GM21717 (cell line): ENCODE measurements around the gene CARMIL1.

Experiments used
- ATAC-seq: cut with Tn5 transposase; IDR thresholded peaks from one replicate; pipeline ENCODE4 v1.9.1; 2021; ENCODE audit warnings: mild to moderate bottlenecking, moderate library complexity; ENCODE audit not compliant: unreplicated experiment

CARMIL1 gene

DNA sequence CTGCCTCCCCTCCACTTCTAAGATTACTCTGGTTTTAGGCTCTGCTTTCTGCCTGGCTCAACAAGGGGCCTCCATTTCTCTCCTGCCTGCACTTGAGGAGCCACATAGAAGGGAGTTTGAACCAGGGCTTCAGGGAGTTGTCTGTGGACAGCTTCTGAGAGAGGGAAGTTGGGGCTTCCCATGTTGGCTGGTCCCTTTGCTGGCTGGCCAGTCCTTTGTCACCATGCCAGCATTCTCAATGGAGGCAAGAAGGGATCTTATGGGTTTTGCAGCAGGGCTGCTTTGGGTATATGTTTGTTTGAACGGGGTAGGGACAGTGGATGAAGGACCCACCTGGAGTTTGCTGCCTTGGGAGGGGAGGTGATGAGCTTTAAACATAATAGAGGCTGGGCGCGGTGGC, 124.9 kb downstream of the CARMIL1 start:
- no peak for ATAC-seq

DNA sequence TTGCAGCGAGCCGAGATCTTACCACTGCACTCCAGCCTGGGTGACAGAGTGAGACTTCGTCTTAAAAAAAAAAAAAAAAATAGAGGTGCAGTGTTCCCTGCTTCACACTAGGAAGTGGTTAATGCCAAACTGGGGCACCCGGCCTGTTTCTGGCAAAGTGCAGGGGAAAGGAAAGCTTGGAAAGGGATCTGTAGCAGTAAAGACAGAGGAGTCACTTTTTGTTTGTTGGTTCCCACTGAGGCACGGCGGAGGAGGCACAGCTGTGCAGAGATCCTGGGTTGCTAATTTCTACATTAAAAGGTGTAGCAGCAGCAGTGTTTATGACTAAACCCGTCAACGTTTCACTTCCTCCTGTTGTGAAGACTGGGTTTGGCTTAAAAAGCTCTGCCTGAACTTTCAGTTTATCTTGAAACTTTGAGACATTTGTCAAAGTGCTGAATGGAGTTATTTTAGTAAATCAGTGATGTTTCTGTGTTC, 125.6 kb downstream of the CARMIL1 start:
- peak; percentile 96 for ATAC-seq

DNA sequence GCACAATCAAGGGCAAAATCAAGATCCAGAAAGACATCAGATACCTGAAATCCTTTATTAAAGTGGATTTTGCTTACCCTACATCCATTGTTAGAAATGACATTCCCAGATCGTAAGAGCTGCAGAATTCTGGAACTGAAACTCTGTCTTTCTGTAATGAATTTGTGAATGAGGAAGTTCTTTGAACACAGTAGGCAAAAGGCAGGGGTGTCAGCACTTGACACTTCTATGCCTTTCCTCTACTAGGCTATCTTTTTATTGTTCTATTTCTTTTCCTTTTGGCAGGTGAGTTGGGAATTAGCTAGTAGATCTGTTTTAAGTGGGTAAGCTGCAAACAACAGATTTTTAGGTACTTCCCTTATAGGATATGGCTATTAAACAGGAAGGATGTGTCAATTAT, 126.3 kb downstream of the CARMIL1 start:
- no peak for ATAC-seq

DNA sequence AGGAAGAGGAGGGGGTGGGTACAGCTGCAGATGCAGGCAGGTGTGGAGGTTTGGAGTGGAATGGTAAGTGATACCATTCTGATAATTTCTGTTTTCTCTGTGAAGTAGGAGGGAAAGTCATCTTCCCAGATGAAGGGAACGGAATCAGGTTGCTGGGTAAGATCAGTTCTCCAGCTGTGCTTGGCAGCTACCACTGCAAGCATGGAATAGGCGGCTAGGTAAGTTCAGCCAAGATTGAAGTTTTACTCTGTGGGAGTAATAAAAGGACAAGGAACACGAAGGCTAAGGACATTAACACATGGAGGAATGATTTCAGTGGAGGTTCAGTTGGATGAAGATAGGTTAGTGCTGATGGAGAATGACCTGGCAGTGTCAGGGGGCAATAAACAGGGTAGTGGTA, 128.3 kb downstream of the CARMIL1 start:
- ATAC-seq: no peak

DNA sequence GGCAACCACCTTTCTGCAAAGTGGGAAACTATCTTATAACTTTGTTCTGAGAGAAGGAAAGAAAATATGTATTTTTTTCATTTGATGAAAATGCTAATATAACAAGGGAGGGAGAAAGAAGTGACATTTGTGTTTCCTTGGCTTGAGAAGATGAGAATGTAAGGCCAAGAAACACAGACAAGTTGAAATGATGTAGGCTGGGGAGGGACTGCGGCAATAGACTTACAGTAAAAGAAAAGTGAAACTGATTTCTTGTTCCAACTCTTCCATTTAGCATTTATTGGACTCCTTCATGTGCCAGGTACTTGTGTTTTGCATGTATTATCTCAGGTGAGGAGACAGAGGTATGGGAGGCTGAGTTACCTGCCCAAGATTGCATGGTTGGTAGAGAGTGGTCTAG, 130.9 kb downstream of the CARMIL1 start:
- no peak for ATAC-seq

DNA sequence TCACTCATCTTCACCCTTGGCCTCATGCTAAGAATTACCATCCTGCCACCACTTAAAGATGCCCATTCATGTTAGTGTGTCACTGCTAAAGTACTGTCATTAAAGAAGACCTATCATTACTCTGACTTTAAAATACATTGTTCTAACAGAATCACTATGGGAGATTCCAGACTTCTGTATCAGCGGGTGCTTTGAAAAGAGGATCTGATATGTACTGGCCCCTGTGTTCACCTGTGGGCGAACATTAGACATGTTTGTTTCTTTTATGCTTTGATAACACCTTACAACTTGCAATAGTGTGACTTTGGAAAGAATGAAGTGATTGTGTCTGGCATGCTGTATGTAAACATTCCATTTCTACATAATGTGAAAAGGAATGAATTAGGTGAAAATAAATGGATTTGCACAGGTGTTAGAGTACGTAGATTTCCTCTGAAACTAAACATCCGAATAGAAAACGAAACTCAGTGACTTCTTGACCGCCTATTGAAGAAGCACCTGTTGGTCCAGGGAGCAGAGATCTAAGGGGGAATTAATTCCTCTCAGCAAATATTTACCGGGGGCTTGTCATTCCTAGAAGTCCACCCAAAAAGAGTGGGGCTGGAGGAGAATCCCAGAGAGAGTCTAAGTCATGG, 132.3 kb downstream of the CARMIL1 start:
- no peak for ATAC-seq

DNA sequence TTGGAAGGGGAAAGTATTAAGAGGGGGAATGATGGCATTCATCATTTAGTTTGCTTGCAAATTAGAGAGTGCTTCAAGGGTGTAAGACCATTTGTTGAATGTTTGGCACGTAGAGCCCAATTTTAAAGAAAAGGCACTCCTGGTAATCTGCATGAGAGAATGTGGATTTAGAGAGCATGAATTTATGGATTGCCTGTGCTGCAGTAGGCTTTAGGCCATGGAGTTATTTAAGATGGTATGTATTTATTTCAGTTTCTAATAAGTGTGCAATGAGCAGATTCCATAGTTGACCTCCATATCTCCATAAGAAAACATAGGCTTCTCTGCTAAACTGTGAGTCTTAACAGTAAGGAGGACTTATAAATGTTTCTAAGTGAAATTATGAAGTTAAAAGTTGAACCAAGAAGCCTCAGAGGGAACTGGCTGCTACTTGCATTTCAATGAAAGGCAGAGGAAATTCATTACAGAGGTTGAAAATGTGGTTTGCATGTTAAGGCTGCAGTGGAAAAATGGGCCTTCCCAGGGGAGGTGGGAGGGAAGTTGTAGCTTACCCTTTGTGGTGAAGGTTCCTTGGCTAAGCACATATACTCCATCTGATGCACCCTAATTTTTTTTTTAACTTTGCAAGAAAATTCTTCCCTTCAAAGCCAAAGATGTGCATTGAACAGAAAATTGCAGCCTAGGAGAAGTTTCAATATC, 134.2 kb downstream of the CARMIL1 start:
- ATAC-seq: no peak

DNA sequence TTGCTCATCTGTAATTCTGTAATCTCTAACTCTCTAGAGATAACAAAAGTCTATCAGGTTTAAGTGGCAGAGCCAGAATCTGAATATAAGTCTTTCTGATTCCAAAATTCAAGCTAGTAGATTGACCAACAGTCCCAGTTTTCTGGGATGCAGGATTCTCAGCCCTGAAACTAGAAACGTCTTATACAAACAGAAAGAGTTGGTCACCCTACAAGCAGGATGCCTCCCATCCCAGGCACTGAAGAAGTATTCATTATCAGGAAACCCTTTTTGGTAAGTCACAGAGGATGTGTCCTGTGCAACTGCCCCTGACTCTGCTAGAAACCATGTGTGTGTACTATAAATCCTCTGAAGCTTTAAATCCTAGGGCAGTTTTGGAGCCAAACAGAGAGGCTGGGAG, 135.0 kb downstream of the CARMIL1 start:
- no peak for ATAC-seq

DNA sequence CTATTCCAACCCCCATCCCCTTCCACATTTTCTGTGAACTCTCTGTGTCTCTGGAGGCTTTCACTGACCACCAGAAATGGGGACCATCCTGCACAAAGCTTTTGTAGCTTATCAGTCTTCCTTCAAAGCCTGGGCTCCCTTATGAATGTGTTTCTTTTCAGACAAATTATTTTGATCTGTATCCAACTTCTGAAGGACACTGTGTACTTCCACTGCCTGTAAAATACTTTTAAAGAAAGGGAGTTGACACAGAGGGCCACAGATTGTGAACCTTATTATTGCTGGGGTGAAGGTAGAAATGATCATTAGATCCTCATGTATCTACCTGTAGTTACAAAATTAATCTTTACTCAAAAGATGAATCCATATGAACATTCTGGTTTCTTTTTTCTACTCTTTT, 135.6 kb downstream of the CARMIL1 start:
- no peak for ATAC-seq

DNA sequence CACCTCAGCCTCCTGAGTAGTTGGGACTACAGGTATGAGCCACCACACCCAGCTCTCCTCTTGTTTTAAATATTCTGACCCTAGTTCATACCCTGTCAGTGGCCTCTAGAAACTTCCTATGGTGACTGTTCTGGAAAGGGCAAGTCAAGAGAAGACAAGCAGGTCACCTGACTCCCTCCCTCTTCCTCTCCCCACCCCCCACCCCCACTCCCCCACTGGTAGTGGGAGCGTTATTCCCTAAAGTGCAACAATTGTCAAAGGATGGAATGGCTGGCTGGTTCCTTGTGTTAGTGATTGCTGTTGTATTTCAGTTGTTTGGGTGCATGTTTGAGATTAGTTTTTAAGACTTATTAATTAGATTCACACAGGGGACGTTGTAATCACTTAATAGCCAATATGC, 136.1 kb downstream of the CARMIL1 start:
- ATAC-seq: no peak

DNA sequence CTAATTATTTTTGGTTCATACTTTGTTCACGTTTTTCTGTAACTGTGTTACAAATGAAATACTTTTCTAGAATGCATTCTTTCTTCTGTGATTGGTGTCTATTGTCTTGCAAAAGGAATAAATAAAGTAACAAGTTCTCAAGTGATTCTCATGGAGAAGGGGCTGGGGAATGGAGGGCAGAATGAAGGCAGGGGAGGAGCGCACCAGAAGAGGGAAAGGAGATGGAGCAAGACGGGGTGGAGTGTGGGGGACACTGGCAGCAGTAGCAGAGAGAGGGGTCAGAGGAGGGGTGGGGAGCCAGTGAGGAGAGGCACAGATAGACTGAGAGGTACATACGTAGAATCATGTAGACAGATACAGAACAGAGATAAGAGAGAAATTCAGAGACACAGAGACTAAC, 136.5 kb downstream of the CARMIL1 start:
- ATAC-seq: no peak

DNA sequence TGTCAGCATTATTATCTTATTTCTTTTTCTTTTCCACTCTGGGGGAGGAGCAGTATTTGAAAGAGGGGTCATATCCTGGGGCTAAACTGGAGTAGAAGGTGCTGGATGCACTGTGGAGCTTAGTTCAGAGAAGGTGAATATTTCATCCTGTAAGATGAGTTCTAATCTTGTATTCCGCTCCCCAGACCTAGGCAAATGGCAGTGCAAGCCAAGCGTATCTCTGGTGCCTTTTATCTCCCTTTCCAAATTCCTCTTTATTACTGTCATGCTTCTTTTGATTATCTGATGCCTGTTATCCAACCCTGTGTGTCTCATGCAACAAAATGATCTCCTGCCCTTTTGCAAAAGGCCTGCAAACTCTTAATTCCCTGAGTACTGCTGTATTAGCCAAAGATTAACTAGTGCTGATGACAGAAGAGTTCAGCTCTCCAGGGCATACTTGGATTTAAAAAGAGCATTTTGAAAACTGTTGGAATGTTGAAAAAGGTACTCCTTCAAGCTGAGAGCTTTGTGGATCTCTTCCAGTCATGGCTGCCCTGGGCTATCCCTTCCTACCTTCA, 138.0 kb downstream of the CARMIL1 start:
- no peak for ATAC-seq

DNA sequence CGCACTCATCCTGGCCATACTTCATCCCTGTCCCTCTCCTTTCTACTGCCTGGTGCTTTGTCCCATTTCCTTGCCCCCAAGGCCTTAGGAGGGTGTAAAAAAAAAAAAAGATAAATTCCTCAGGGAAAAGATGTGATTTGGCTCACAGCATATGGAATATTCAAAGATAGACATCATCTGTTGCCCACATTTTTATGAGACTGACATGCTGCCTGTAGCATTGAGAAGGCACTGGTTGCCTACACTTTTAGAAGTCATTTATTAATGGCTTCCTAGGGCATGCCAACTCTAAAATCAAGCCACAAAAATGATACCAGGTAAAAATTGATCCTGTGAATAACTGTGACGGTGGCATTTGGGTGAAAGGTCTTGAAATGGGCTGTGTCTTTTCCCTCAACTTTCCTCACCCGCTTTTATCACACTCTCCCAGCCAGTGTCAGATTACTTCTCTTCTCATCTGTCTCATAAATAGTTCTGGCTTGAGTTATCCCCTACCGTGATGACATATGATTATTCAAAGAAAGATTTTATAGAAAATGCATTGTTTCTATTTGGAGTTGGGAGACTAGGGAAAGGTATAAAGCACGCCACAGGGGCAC, 139.4 kb downstream of the CARMIL1 start:
- no peak for ATAC-seq

DNA sequence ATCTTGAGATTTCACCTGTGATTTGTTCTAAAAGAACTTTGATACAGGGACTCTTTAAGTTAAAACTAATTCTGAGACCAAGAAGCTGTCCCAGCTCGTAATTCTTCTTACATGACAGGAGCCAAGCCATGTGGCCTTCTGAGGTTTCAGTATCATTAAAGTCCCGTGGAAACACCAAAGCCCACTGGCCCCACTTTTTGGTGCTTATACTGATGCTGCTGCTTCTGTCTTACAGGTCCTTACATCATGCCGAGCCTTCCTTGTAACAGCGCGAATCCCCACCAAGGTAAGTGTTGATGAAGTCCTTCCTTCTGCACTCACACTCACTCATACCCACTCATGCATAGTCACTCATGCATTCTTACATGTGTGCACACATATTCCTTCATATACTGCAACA, 140.7 kb downstream of the CARMIL1 start:
- no peak for ATAC-seq

DNA sequence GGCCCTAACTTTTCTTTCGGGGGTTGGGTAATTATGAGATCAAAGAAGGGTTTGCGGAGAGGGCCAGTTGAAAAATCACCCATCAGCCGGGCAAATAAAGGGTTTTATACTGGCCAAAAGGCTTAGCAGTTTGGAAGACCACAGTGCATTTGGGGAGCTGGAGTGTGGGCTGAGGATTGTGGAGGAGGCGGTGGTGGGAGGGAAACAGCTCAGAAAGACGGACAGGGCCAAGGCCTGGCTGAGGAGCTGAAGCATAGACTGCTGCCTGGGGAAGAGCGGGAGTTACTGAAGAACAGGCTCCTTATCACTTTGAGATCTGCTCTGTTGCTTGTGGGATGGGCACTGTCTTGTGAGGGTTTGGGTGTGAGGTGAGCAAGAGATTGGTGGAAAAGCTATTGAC, 144.2 kb downstream of the CARMIL1 start:
- no peak for ATAC-seq

DNA sequence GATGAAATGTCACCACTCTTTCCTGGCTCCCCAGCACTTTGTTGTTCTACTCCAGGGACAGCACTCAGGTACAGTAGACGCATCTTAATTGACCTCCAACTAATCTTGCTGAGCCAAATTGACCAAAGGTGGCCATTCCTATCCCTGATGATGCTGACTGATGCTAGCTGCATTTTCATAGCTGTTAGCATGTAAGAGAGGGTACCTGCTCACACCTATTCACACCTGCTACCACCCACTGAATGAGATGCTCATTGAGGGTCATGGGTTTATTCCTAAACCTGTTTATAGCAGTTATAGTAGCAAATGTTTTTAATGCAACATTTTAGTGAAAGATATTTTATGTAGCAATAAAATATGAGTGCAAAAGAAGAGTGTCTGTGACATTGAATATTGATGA, 145.1 kb downstream of the CARMIL1 start:
- ATAC-seq: no peak

DNA sequence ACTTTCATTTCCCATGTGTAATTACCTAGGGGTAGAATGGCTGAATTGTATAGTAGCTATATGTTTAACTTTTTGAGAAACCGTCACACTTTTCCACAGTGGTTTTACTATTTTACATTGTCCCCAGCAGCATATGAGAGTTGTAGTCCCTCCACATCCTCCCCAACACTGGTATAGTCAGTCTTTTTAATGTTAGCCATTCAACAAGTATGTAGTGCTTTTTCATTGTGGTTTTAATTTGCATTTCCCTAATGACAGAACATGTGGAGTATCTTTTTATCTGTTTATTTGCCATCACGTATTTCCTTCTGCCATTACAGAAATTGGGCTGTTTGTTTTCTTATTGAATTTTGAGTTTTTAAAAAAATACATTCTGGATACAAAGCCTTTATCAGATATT, 148.4 kb downstream of the CARMIL1 start:
- no peak for ATAC-seq

DNA sequence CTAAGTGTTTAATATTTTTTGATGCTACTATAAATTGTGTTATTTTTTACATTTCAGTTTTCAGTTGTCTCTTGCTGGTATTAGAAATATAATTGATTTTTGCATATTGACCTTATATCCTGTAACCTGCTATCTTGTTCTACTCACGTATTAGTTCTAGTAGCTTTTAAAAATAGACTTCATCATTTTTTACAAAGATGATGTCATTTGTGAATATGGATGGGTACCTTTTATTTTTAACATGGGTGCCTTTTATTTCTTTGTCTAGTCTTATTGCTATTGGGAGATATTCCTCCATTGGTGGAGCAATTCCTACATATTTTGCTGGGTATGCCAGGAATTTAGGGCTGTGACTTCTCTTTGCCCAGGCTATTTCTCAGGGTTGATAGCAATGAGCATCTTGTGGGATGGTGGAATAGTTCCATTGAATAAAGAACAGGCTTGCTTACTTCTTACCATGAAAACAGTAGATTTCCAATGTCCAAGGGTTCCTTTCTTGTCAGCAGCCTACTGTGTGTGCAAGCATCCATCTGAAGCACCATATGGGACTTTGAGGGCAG, 149.7 kb downstream of the CARMIL1 start:
- ATAC-seq: no peak

DNA sequence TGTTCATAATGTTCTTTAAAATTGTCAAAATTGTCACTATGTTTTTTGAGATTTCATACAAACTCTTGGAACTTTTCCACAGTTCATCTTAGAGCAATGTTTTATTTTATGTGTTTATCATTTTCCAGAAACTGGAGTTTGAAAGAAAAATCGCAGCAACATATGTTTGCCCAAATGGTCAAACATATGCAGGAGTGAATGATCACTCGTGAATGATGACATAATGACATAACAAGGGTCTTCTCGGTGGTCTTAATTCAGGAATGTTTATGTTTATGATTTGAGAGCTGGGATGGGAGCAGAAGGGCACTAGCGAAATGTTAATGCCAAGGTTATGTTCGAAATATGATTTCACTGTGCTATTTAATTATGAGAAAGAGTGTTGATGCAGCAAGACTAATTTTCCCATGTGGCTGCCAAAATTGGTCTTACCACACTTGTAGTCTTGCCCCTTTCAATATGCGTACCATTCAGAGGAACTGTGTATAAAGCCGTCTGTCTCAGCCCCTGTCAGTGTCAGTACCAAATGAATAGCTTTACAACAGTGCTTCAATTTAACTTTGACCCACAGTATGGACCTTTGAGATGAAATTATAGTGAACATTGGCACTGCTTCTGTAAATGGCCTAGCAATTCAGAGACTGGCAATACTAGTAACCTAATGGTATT, 152.3 kb downstream of the CARMIL1 start:
- ATAC-seq: no peak

DNA sequence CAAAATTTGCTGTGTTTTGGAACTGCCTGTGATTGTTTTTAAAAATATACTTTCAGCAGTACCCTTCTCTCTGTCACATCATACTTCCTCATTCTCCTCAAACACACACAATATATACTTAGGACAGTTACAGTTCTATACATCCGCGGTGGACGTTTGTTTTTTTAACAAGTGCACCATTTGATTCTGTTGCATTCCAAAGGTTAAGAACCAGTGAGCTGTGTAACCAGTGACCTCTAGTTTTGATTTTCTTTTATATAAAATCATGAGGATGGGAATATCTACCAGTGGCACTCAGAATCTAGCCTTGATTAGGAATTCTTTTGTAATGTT, 152.8 kb downstream of the CARMIL1 start:
- no peak for ATAC-seq

DNA sequence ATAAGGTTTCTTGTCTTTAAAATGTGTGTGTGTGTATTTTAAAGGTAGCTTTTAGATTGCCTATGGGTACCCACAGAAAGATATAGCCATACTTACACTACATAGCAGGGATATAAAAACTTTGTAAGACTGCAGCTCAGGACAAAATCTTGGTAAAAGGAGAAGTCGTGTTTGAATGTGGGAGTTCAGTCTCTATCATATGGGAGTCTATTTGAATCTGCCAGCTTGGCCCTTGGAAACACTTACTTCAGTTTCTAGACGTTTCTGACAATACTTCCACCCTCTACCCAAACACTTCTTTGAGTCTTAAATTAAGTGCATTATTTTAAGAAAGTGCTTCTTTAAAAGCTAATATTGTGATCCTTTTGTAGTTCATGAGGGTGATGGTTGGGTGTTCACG, 155.7 kb downstream of the CARMIL1 start:
- no peak for ATAC-seq
